ENCODE measurements around the gene EML1.

EML1 gene

GRCh38 chr14:99780690-99781089 lies 12.5 kb upstream of the EML1 start:
- no peak for DNase-seq (ENCODE audit: low spot score)
- in situ Hi-C loops (cut with MboI; ENCODE audit: low pct_unique_long_range_greater_than_20kb, low sequenced_read_pairs, unreplicated experiment): no loop called here
- no peak for TF ChIP-seq CTCF (IDR thresholded peaks at IDR 0.05; ENCODE audit: extremely low read depth, insufficient read depth, missing control alignments)

GRCh38 chr14:99781091-99781490 lies 12.1 kb upstream of the EML1 start:
- TF ChIP-seq CTCF (IDR thresholded peaks at IDR 0.05; ENCODE audit: extremely low read depth, insufficient read depth, missing control alignments): no peak
- DNase-seq (ENCODE audit: low spot score): no peak
- in situ Hi-C loops (cut with MboI; ENCODE audit: low pct_unique_long_range_greater_than_20kb, low sequenced_read_pairs, unreplicated experiment): no loop called here

- no peak for TF ChIP-seq CTCF (IDR thresholded peaks at IDR 0.05; ENCODE audit: extremely low read depth, insufficient read depth, missing control alignments)
- in situ Hi-C loops (cut with MboI; ENCODE audit: low pct_unique_long_range_greater_than_20kb, low sequenced_read_pairs, unreplicated experiment): no loop called here
- no peak for DNase-seq (ENCODE audit: low spot score)
Observed at GRCh38 chr14:99781853-99782610, 11.2 kb upstream of the EML1 start.

GRCh38 chr14:99784508-99784907 lies 8.7 kb upstream of the EML1 start:
- in situ Hi-C loops (cut with MboI; ENCODE audit: low pct_unique_long_range_greater_than_20kb, low sequenced_read_pairs, unreplicated experiment): no loop called here
- TF ChIP-seq CTCF (IDR thresholded peaks at IDR 0.05; ENCODE audit: extremely low read depth, insufficient read depth, missing control alignments): no peak
- DNase-seq (ENCODE audit: low spot score): no peak

GRCh38 chr14:99785426-99785825 lies 7.8 kb upstream of the EML1 start:
- no peak for TF ChIP-seq CTCF (IDR thresholded peaks at IDR 0.05; ENCODE audit: extremely low read depth, insufficient read depth, missing control alignments)
- DNase-seq (ENCODE audit: low spot score): no peak
- in situ Hi-C loops (cut with MboI; ENCODE audit: low pct_unique_long_range_greater_than_20kb, low sequenced_read_pairs, unreplicated experiment): no loop called here

GRCh38 chr14:99786511-99786989 lies 6.7 kb upstream of the EML1 start:
- no peak for DNase-seq (ENCODE audit: low spot score)
- TF ChIP-seq CTCF (IDR thresholded peaks at IDR 0.05; ENCODE audit: extremely low read depth, insufficient read depth, missing control alignments): no peak
- in situ Hi-C loops (cut with MboI; ENCODE audit: low pct_unique_long_range_greater_than_20kb, low sequenced_read_pairs, unreplicated experiment): no loop called here

Measured in GM13977 (cell line).